Measurements from ENCODE around the gene SLU7.

Gene SLU7

GRCh38 chr5:160418561-160419457 lies at the start of gene SLU7:
Gene SLU7, minus strand, starts transcription at chr5:160419081. Its CDS starts 3,787 bp downstream, at chr5:160415294.
- peaks cover 73% of the 10 kb centered on the region for H3K4me1 Mint-ChIP-seq
- H3K27ac Mint-ChIP-seq (ENCODE audit: low read depth): peak within 1 kb of the TSS; percentile 99
- peak; percentile 80 for ATAC-seq (replicated peaks; ENCODE audit: extremely low read depth, poor library complexity, severe bottlenecking)
- H3K36me3 Mint-ChIP-seq (ENCODE audit: insufficient read depth): peaks cover 27% of the 10 kb centered on the region
- peak; percentile 89 to 90 for DNase-seq (ENCODE audit: low spot score in 2 of 2)
- peak within 1 kb of the TSS; percentile 97 for H3K4me3 Mint-ChIP-seq
- H3K9me3 Mint-ChIP-seq: no peaks in the 10 kb centered on the region
- H3K27me3 Mint-ChIP-seq: no peaks in the 10 kb centered on the region

GRCh38 chr5:160468363-160468975 lies 49.6 kb upstream of the SLU7 start:
- DNase-seq (ENCODE audit: low spot score in 2 of 2) (no peak), ATAC-seq (replicated peaks; ENCODE audit: extremely low read depth, poor library complexity, severe bottlenecking) (no peak)
- peak overlapping the region; percentile 98 for H3K27ac Mint-ChIP-seq (ENCODE audit: low read depth)
- H3K27me3 Mint-ChIP-seq: no peaks in the 10 kb centered on the region
- peaks cover 71% of the 10 kb centered on the region for H3K4me1 Mint-ChIP-seq
- H3K4me3 Mint-ChIP-seq: peak overlapping the region; percentile 96
- H3K9me3 Mint-ChIP-seq: no peaks in the 10 kb centered on the region
- H3K36me3 Mint-ChIP-seq (ENCODE audit: insufficient read depth): peaks cover 16% of the 10 kb centered on the region

- no peaks in the 10 kb centered on the region for H3K27me3 Mint-ChIP-seq
- peaks cover 16% of the 10 kb centered on the region for H3K36me3 Mint-ChIP-seq (ENCODE audit: insufficient read depth)
- peak overlapping the region; percentile 96 for H3K4me3 Mint-ChIP-seq
- DNase-seq (ENCODE audit: low spot score in 2 of 2): peak; percentile 62 to 79
- peak; percentile 85 for ATAC-seq (replicated peaks; ENCODE audit: extremely low read depth, poor library complexity, severe bottlenecking)
- H3K27ac Mint-ChIP-seq (ENCODE audit: low read depth): peak overlapping the region; percentile 98
- no peaks in the 10 kb centered on the region for H3K9me3 Mint-ChIP-seq
- H3K4me1 Mint-ChIP-seq: peaks cover 64% of the 10 kb centered on the region
Observed at GRCh38 chr5:160467555-160468362, 48.9 kb upstream of the SLU7 start.

- H3K4me3 Mint-ChIP-seq: peak overlapping the region; percentile 96
- ATAC-seq (replicated peaks; ENCODE audit: extremely low read depth, poor library complexity, severe bottlenecking) (no peak), DNase-seq (ENCODE audit: low spot score in 2 of 2) (no peak)
- H3K36me3 Mint-ChIP-seq (ENCODE audit: insufficient read depth): peaks cover 16% of the 10 kb centered on the region
- H3K4me1 Mint-ChIP-seq: peaks cover 57% of the 10 kb centered on the region
- peak overlapping the region; percentile 98 for H3K27ac Mint-ChIP-seq (ENCODE audit: low read depth)
- H3K27me3 Mint-ChIP-seq: no peaks in the 10 kb centered on the region
- H3K9me3 Mint-ChIP-seq: no peaks in the 10 kb centered on the region
Observed at GRCh38 chr5:160466889-160467554, 48.1 kb upstream of the SLU7 start.

- H3K4me3 Mint-ChIP-seq: no peak overlapping the region
- DNase-seq (ENCODE audit: low spot score in 2 of 2): no peak
Observed at GRCh38 chr5:160466116-160466515, 47.2 kb upstream of the SLU7 start.

GRCh38 chr5:160464466-160464797 lies 45.6 kb upstream of the SLU7 start:
- H3K4me1 Mint-ChIP-seq: peaks cover 36% of the 10 kb centered on the region
- no peak overlapping the region for H3K27ac Mint-ChIP-seq (ENCODE audit: low read depth)

More at GRCh38 chr5:160466116-160466515, 47.2 kb upstream of the SLU7 start:
- ATAC-seq (replicated peaks; ENCODE audit: extremely low read depth, poor library complexity, severe bottlenecking): no peak
- H3K27me3 Mint-ChIP-seq: no peaks in the 10 kb centered on the region
- H3K4me1 Mint-ChIP-seq: peaks cover 49% of the 10 kb centered on the region
- H3K9me3 Mint-ChIP-seq: no peaks in the 10 kb centered on the region
- H3K36me3 Mint-ChIP-seq (ENCODE audit: insufficient read depth): peaks cover 16% of the 10 kb centered on the region
- peak overlapping the region; percentile 51 for H3K27ac Mint-ChIP-seq (ENCODE audit: low read depth)

GRCh38 chr5:160463740-160464465 lies 45.0 kb upstream of the SLU7 start:
- Mint-ChIP-seq H3K27ac (ENCODE audit: low read depth) (no peak overlapping the region), H3K27me3 (no peaks in the 10 kb centered on the region), H3K36me3 (ENCODE audit: insufficient read depth) (peaks cover 12% of the 10 kb centered on the region), H3K4me1 (peaks cover 35% of the 10 kb centered on the region), H3K9me3 (no peaks in the 10 kb centered on the region), H3K4me3 (no peak overlapping the region)
- DNase-seq (ENCODE audit: low spot score in 2 of 2): no peak
- no peak for ATAC-seq (replicated peaks; ENCODE audit: extremely low read depth, poor library complexity, severe bottlenecking)

More at GRCh38 chr5:160464466-160464797, 45.6 kb upstream of the SLU7 start:
- Mint-ChIP-seq H3K4me3 (no peak overlapping the region), H3K9me3 (no peaks in the 10 kb centered on the region), H3K36me3 (ENCODE audit: insufficient read depth) (peaks cover 15% of the 10 kb centered on the region), H3K27me3 (no peaks in the 10 kb centered on the region)
- DNase-seq (ENCODE audit: low spot score in 2 of 2) (no peak), ATAC-seq (replicated peaks; ENCODE audit: extremely low read depth, poor library complexity, severe bottlenecking) (no peak)

- ATAC-seq (replicated peaks; ENCODE audit: extremely low read depth, poor library complexity, severe bottlenecking) (no peak), DNase-seq (ENCODE audit: low spot score in 2 of 2) (no peak)
- H3K27me3 Mint-ChIP-seq: no peaks in the 10 kb centered on the region
- H3K4me3 Mint-ChIP-seq: no peak overlapping the region
- no peaks in the 10 kb centered on the region for H3K9me3 Mint-ChIP-seq
- H3K4me1 Mint-ChIP-seq: peaks cover 29% of the 10 kb centered on the region
- no peak overlapping the region for H3K27ac Mint-ChIP-seq (ENCODE audit: low read depth)
- H3K36me3 Mint-ChIP-seq (ENCODE audit: insufficient read depth): peaks cover 12% of the 10 kb centered on the region
Observed at GRCh38 chr5:160463227-160463626, 44.3 kb upstream of the SLU7 start.

- no peaks in the 10 kb centered on the region for H3K9me3 Mint-ChIP-seq
- H3K4me1 Mint-ChIP-seq: peaks cover 18% of the 10 kb centered on the region
- H3K27ac Mint-ChIP-seq (ENCODE audit: low read depth): no peak overlapping the region
- H3K27me3 Mint-ChIP-seq: no peaks in the 10 kb centered on the region
- no peak for ATAC-seq (replicated peaks; ENCODE audit: extremely low read depth, poor library complexity, severe bottlenecking)
- DNase-seq (ENCODE audit: low spot score in 2 of 2): no peak
- H3K36me3 Mint-ChIP-seq (ENCODE audit: insufficient read depth): peaks cover 2% of the 10 kb centered on the region
- no peak overlapping the region for H3K4me3 Mint-ChIP-seq
Observed at GRCh38 chr5:160462167-160462566, 43.3 kb upstream of the SLU7 start.

- DNase-seq (ENCODE audit: low spot score in 2 of 2) (no peak), ATAC-seq (replicated peaks; ENCODE audit: extremely low read depth, poor library complexity, severe bottlenecking) (no peak)
- Mint-ChIP-seq H3K36me3 (ENCODE audit: insufficient read depth) (no peaks in the 10 kb centered on the region), H3K27me3 (no peaks in the 10 kb centered on the region), H3K4me3 (no peak overlapping the region), H3K9me3 (no peaks in the 10 kb centered on the region), H3K4me1 (peaks cover 10% of the 10 kb centered on the region), H3K27ac (ENCODE audit: low read depth) (no peak overlapping the region)
Observed at GRCh38 chr5:160461378-160461777, 42.5 kb upstream of the SLU7 start.

- no peak overlapping the region for H3K4me3 Mint-ChIP-seq
Observed at GRCh38 chr5:160460377-160461049, 41.6 kb upstream of the SLU7 start.

More at GRCh38 chr5:160460377-160461049, 41.6 kb upstream of the SLU7 start:
- Mint-ChIP-seq H3K9me3 (no peaks in the 10 kb centered on the region), H3K27me3 (peaks cover 5% of the 10 kb centered on the region), H3K4me1 (peaks cover 10% of the 10 kb centered on the region), H3K36me3 (ENCODE audit: insufficient read depth) (no peaks in the 10 kb centered on the region), H3K27ac (ENCODE audit: low read depth) (no peak overlapping the region)
- no peak for ATAC-seq (replicated peaks; ENCODE audit: extremely low read depth, poor library complexity, severe bottlenecking)
- DNase-seq (ENCODE audit: low spot score in 2 of 2): no peak
